ENCODE measurements around the gene EXOC3L4. TPM values are rescaled to one million over a fixed set of nuclear protein-coding genes. Genes with fewer than 3 reads are reported as not detected.

EXOC3L4 gene
- total RNA-seq, 1 experiment from 2014 or later, result 6.3 TPM

GRCh38 chr14:103086771-103087342 lies 7.7 kb upstream of the EXOC3L4 start:
- POLR2A ChIA-PET, result no interaction called here
- Mint-ChIP-seq H3K4me1 (ENCODE audit: low read depth, unreplicated experiment) (no peaks in the 10 kb centered on the region), H3K4me3 (ENCODE audit: unreplicated experiment) (no peak overlapping the region), H3K36me3 (ENCODE audit: insufficient read depth, unreplicated experiment) (no peaks in the 10 kb centered on the region), H3K9me3 (ENCODE audit: unreplicated experiment) (no peaks in the 10 kb centered on the region), H3K27me3 (ENCODE audit: insufficient read depth, unreplicated experiment) (no peaks in the 10 kb centered on the region), H3K27ac (ENCODE audit: unreplicated experiment) (no peak overlapping the region)
- no TSS peak for BruUV-seq (replicated peaks)
- DNase-seq, result no peak
- Histone ChIP-seq H3K4me3 (ENCODE audit: low read depth, low read length) (no peak overlapping the region), H3K27me3 (replicated peaks; ENCODE audit: control insufficient read depth, insufficient read depth, low read length) (no peaks in the 10 kb centered on the region), H3K36me3 (ENCODE audit: control insufficient read depth, insufficient read depth, low read length) (no peaks in the 10 kb centered on the region), H3K9me3 (no peaks in the 10 kb centered on the region), H3K4me1 (no peaks in the 10 kb centered on the region; the same call in 1 of the 2 replicates)
- CTCF ChIA-PET, result interaction anchor here (0.6 to 1.1 kb wide), 3 partner anchors 10 to 152 kb away, joined by 3 to 4 read pairs (median 3); no protein-coding TSS in a partner anchor
- TF ChIP-seq CTCF (IDR thresholded peaks at IDR 0.05; ENCODE audit: insufficient read depth in 1 of 2, low read depth in 1 of 2, low read length in 1 of 2, severe bottlenecking in 1 of 2, unreplicated experiment in 1 of 2), result no peak
- intact Hi-C loops (cut with micrococcal nuclease; ENCODE audit: unreplicated experiment), result no loop called here

GRCh38 chr14:103087343-103087835 lies 7.1 kb upstream of the EXOC3L4 start:
- H3K36me3 Mint-ChIP-seq (ENCODE audit: insufficient read depth, unreplicated experiment), result no peaks in the 10 kb centered on the region
- POLR2A ChIA-PET, result no interaction called here
- H3K36me3 ChIP-seq (ENCODE audit: control insufficient read depth, insufficient read depth, low read length), result no peaks in the 10 kb centered on the region
- no peaks in the 10 kb centered on the region; the same call in 1 of the 2 replicates for H3K4me1 ChIP-seq
- CTCF ChIA-PET, result interaction anchor here (0.6 to 1.1 kb wide), 2 partner anchors 9 to 146 kb away, joined by 3 to 4 read pairs; no protein-coding TSS in a partner anchor
- no peaks in the 10 kb centered on the region for H3K9me3 Mint-ChIP-seq (ENCODE audit: unreplicated experiment)
- H3K4me3 Mint-ChIP-seq (ENCODE audit: unreplicated experiment), result no peak overlapping the region
- no peak for TF ChIP-seq CTCF (IDR thresholded peaks at IDR 0.05; ENCODE audit: insufficient read depth in 1 of 2, low read depth in 1 of 2, low read length in 1 of 2, severe bottlenecking in 1 of 2, unreplicated experiment in 1 of 2)
- no TSS peak for BruUV-seq (replicated peaks)
- no peaks in the 10 kb centered on the region for H3K9me3 ChIP-seq
- H3K27me3 Mint-ChIP-seq (ENCODE audit: insufficient read depth, unreplicated experiment), result no peaks in the 10 kb centered on the region
- H3K4me1 Mint-ChIP-seq (ENCODE audit: low read depth, unreplicated experiment), result no peaks in the 10 kb centered on the region
- intact Hi-C loops (cut with micrococcal nuclease; ENCODE audit: unreplicated experiment), result no loop called here
- no peaks in the 10 kb centered on the region for H3K27me3 ChIP-seq (replicated peaks; ENCODE audit: control insufficient read depth, insufficient read depth, low read length)
- DNase-seq, result no peak
- no peak overlapping the region for H3K27ac Mint-ChIP-seq (ENCODE audit: unreplicated experiment)
- no peak overlapping the region for H3K4me3 ChIP-seq (ENCODE audit: low read depth, low read length)

GRCh38 chr14:103088921-103089320 lies 5.6 kb upstream of the EXOC3L4 start:
- no peak for TF ChIP-seq CTCF (IDR thresholded peaks at IDR 0.05; ENCODE audit: insufficient read depth in 1 of 2, low read depth in 1 of 2, low read length in 1 of 2, severe bottlenecking in 1 of 2, unreplicated experiment in 1 of 2)
- no TSS peak for BruUV-seq (replicated peaks)

More at GRCh38 chr14:103088921-103089320, 5.6 kb upstream of the EXOC3L4 start:
- Mint-ChIP-seq H3K9me3 (ENCODE audit: unreplicated experiment) (no peaks in the 10 kb centered on the region), H3K27me3 (ENCODE audit: insufficient read depth, unreplicated experiment) (no peaks in the 10 kb centered on the region), H3K36me3 (ENCODE audit: insufficient read depth, unreplicated experiment) (no peaks in the 10 kb centered on the region), H3K27ac (ENCODE audit: unreplicated experiment) (no peak overlapping the region), H3K4me3 (ENCODE audit: unreplicated experiment) (no peak overlapping the region), H3K4me1 (ENCODE audit: low read depth, unreplicated experiment) (no peaks in the 10 kb centered on the region)
- ChIA-PET POLR2A (no interaction called here), CTCF (no interaction called here)
- intact Hi-C loops (cut with micrococcal nuclease; ENCODE audit: unreplicated experiment), result no loop called here
- Histone ChIP-seq H3K27me3 (replicated peaks; ENCODE audit: control insufficient read depth, insufficient read depth, low read length) (no peaks in the 10 kb centered on the region), H3K4me3 (ENCODE audit: low read depth, low read length) (no peak overlapping the region), H3K9me3 (no peaks in the 10 kb centered on the region), H3K4me1 (peaks cover 2% of the 10 kb centered on the region), H3K36me3 (ENCODE audit: control insufficient read depth, insufficient read depth, low read length) (no peaks in the 10 kb centered on the region)
- no peak for DNase-seq
